Activated B cell treated with CpG ODN at 0.5 μM for 24 hours (primary cell): ENCODE results near the gene BICC1. TPM values are rescaled to one million over a fixed set of nuclear protein-coding genes. Genes with fewer than 3 reads are reported as not detected.

Source experiments
- ATAC-seq: fragments of 200-7000 bp; cut with Tn5 transposase; one replicate; pipeline ENCODE4 v1.10.0; 2021; ENCODE audit warnings: low read depth, mild to moderate bottlenecking, moderate library complexity
- CTCF ChIA-PET: fragments of 350-600 bp; sonication (Branson Sonifier 250); formaldehyde crosslinking; loops from one replicate; lab custom pipeline; 2021; ENCODE audit warnings: antibody characterized with exemption; lab: Charles Lee
- POLR2A ChIA-PET: fragments of 350-600 bp; sonication (Branson Sonifier 250); formaldehyde crosslinking; loops from one replicate; lab custom pipeline; 2021; ENCODE audit warnings: antibody characterized with exemption; lab: Charles Lee
- DNase-seq: peaks from one replicate; pipeline ENCODE4 v3.0.0; 2022
- H3K27ac Mint-ChIP-seq: one replicate; pipeline ENCODE4 v1.8.0; 2020; ENCODE audit warnings: mixed read lengths
- H3K27me3 Mint-ChIP-seq: one replicate; pipeline ENCODE4 v1.8.0; 2021; ENCODE audit warnings: mixed read lengths
- H3K36me3 Mint-ChIP-seq: one replicate; pipeline ENCODE4 v1.8.0; 2021; ENCODE audit warnings: low read depth, mixed read lengths
- H3K4me1 Mint-ChIP-seq: one replicate; pipeline ENCODE4 v1.8.0; 2021; ENCODE audit warnings: mixed read lengths
- H3K4me3 Mint-ChIP-seq: one replicate; pipeline ENCODE4 v1.8.0; 2020; ENCODE audit warnings: mild to moderate bottlenecking, mixed read lengths
- H3K9me3 Mint-ChIP-seq: one replicate; pipeline ENCODE4 v1.8.0; 2020; ENCODE audit warnings: mixed read lengths
- CTCF ChIP-seq: fragments of 200-600 bp; IDR thresholded peaks from one replicate; pipeline ENCODE4 v1.8.0; 2022; ENCODE audit warnings: antibody characterized with exemption, mild to moderate bottlenecking
- intact Hi-C: fragments of 100-400 bp; cut with micrococcal nuclease; formaldehyde crosslinking; loops from one replicate; pipeline ENCODE4 v1.15.1; 2024
- total RNA-seq: library from RNA; stranded (reverse); gene quantifications from 2 replicates; pipeline ENCODE4 v1.2.3, GENCODE V29; 2022

The BICC1 gene
- total RNA-seq, 1 donor from 2014 or later = not detected

DNA sequence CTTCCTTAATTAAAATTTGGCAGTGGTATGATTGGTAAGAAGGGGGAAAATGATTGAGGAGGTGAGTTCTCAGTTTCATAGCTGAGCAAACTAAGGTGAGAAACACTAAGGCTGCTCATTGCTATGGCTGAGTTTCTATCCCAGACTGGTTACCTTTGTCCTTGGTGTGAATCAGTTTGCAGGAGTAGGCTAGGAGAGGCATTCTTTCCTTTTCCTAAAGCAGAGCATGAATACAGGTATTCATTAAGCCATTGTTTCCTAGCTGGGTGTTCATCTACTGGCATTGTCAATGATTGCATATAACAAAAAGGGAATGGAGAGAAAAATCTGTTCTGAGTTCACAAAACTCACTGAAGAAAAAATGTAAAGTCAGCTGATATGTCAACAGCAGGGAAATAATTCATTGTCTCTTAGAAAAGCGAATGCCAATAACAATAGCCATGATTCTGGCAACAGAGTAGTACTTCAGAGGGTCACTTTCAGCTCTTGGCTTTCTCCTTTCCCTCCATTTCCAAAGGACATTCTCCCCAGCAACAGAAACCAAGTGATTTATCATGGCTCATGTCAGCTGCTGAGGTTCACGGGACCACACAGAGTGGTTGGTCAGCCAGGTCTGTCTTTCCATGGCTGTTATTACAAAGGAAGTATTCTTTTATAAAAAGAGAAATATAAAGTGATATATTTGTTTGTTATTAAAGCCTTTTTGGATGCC lies 234.0 kb downstream of the BICC1 start:
- ChIA-PET POLR2A (no interaction called here), CTCF (no interaction called here)
- DNase-seq = no peak
- Mint-ChIP-seq H3K27ac (no peak overlapping the region), H3K4me1 (no peaks in the 10 kb centered on the region), H3K9me3 (no peaks in the 10 kb centered on the region), H3K4me3 (no peak overlapping the region), H3K27me3 (no peaks in the 10 kb centered on the region), H3K36me3 (no peaks in the 10 kb centered on the region)
- ATAC-seq = no peak
- TF ChIP-seq CTCF = no peak
- intact Hi-C loops = no loop called here

DNA sequence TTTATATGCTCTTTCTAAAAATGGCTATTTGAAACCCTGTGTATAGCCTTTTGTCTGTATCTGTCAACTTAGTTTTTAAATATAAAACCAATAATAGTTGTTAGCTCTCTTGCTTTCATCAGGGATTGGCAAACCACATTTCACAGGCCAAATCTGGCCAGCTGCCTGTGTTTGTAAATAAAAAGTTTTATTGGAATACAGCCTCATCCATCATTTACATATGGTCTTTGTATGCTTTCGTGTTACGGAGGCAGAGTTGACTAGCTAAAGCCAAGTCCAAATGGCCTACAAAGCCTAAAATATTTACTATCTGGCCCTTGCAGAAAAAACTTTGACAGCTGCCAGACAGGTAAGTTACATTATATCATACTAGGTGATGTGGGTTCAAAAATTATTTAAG lies 235.0 kb downstream of the BICC1 start:
- CTCF ChIA-PET = no interaction called here
- POLR2A ChIA-PET = interaction anchor here (0.8 kb wide), 1 partner anchor 12 kb away, joined by 3 read pairs; no protein-coding TSS in a partner anchor
- no peaks in the 10 kb centered on the region for H3K27me3 Mint-ChIP-seq
- DNase-seq (no peak), ATAC-seq (no peak)
- intact Hi-C loops = no loop called here
- H3K36me3 Mint-ChIP-seq = no peaks in the 10 kb centered on the region
- no peaks in the 10 kb centered on the region for H3K4me1 Mint-ChIP-seq
- H3K27ac Mint-ChIP-seq = no peak overlapping the region
- H3K4me3 Mint-ChIP-seq = no peak overlapping the region
- H3K9me3 Mint-ChIP-seq = no peaks in the 10 kb centered on the region
- no peak for TF ChIP-seq CTCF

GRCh38 chr10:58752665-58753064 lies 240.0 kb downstream of the BICC1 start:
- DNase-seq (no peak), ATAC-seq (no peak)
- CTCF ChIA-PET = no interaction called here
- Mint-ChIP-seq H3K27ac (no peak overlapping the region), H3K4me3 (no peak overlapping the region), H3K27me3 (no peaks in the 10 kb centered on the region), H3K9me3 (no peaks in the 10 kb centered on the region), H3K36me3 (no peaks in the 10 kb centered on the region), H3K4me1 (no peaks in the 10 kb centered on the region)
- intact Hi-C loops = no loop called here
- POLR2A ChIA-PET = no interaction called here
- TF ChIP-seq CTCF = no peak

DNA sequence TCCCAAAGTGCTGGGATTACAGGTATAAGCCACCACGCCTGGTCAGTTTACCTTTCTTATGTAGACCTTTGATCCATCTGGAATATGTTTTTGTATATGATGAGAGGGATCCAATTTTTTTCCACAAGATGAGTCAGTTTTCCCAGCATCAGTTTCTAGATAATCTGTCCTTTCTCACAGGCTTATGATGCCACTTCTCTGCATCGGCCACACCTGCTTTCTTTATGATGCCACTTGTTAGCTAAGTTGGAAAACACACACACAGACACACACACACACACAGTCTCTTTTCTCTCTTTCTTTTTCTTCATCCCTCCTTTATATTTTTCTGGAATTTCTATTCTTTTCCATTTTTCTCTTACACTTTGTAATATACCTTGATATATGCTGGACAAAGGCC lies 240.8 kb downstream of the BICC1 start:
- no peaks in the 10 kb centered on the region for H3K9me3 Mint-ChIP-seq
- no peaks in the 10 kb centered on the region for H3K36me3 Mint-ChIP-seq
- H3K27me3 Mint-ChIP-seq = no peaks in the 10 kb centered on the region
- no peak overlapping the region for H3K4me3 Mint-ChIP-seq
- POLR2A ChIA-PET = no interaction called here
- TF ChIP-seq CTCF = no peak
- CTCF ChIA-PET = no interaction called here
- intact Hi-C loops = no loop called here
- H3K27ac Mint-ChIP-seq = no peak overlapping the region
- ATAC-seq = no peak
- no peaks in the 10 kb centered on the region for H3K4me1 Mint-ChIP-seq
- DNase-seq = no peak

DNA sequence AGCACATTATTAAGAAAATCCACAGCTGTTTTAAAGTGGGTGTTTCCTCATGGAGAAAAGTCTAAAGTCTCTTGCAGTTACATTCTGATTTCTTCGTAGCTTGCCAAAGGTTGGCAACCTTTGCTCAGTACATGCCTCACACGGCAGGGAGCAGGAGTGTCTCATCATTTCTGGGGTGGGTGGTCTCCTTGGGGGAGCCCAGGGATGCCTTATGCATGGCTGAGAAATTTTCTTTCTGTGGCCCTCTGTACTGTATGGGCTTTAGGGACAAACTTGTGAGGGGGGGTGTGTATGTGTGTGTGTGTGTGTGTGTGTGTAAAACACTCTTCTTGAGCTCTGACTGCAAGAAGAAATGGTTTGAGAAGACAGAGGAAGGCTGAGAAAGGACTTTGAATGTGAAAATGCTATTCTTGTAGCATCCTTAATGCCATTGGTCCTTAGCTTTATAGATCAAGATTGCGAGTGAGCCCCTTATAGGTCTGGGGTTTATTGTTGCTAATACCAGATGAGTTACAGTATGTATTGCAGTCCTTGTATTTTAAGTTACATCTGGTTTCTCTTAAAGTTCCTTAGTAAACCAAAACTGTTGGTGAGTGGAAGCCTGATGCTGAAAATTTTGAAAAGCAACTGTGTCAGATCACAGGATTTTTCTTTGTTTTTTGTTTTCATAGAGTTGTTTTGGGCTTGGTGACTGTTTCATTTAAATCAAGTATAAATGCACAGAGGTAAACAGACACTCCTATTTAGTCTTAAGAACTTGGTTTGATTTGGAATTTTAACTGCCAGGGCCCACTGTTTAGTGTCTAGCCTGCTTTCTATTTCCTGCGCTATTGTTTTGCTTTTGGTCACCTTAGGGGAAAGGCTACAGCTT lies 242.0 kb downstream of the BICC1 start:
- intact Hi-C loops = no loop called here
- no peak overlapping the region for H3K27ac Mint-ChIP-seq
- no peak for TF ChIP-seq CTCF
- CTCF ChIA-PET = no interaction called here
- no peaks in the 10 kb centered on the region for H3K27me3 Mint-ChIP-seq
- no peaks in the 10 kb centered on the region for H3K36me3 Mint-ChIP-seq
- H3K4me1 Mint-ChIP-seq = no peaks in the 10 kb centered on the region
- POLR2A ChIA-PET = no interaction called here
- DNase-seq (no peak), ATAC-seq (no peak)
- H3K9me3 Mint-ChIP-seq = no peaks in the 10 kb centered on the region
- no peak overlapping the region for H3K4me3 Mint-ChIP-seq
